ENCODE results near the gene ARFIP2. TPM values are rescaled to one million over a fixed set of nuclear protein-coding genes. Genes with fewer than 3 reads are reported as not detected.
"Not testable (repeated sequence)": the region's sequence is repeated elsewhere in the genome, so short reads cannot be mapped to it uniquely, and the experiment has no call there.

ARFIP2 gene
- total RNA-seq, 1 donor from 2014 or later = 54.0 TPM

GRCh38 chr11:6523253-6523652 is 42.1 kb upstream of the ARFIP2 start:
- Histone ChIP-seq H3K4me1 (no peaks in the 10 kb centered on the region), H3K27ac (no peak overlapping the region), H3K36me3 (peaks cover 0 to 5% of the 10 kb centered on the region in 2 donors), H3K27me3 (no peaks in the 10 kb centered on the region), H3K4me3 (no peak overlapping the region), H3K9me3 (no peaks in the 10 kb centered on the region)
- TF ChIP-seq POLR2A (IDR thresholded peaks at IDR 0.05) (no peak), POLR2AphosphoS5 (IDR thresholded peaks at IDR 0.05; ENCODE audit: insufficient read depth in 1 of 2, low read depth in 1 of 2) (no peak)
- TF ChIP-seq, protein P1, sequence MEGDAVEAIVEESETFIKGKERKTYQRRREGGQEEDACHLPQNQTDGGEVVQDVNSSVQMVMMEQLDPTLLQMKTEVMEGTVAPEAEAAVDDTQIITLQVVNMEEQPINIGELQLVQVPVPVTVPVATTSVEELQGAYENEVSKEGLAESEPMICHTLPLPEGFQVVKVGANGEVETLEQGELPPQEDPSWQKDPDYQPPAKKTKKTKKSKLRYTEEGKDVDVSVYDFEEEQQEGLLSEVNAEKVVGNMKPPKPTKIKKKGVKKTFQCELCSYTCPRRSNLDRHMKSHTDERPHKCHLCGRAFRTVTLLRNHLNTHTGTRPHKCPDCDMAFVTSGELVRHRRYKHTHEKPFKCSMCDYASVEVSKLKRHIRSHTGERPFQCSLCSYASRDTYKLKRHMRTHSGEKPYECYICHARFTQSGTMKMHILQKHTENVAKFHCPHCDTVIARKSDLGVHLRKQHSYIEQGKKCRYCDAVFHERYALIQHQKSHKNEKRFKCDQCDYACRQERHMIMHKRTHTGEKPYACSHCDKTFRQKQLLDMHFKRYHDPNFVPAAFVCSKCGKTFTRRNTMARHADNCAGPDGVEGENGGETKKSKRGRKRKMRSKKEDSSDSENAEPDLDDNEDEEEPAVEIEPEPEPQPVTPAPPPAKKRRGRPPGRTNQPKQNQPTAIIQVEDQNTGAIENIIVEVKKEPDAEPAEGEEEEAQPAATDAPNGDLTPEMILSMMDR (IDR thresholded peaks at IDR 0.05) = no peak
- intact Hi-C loops (cut with DNase I) = no loop called here
- no peak for DNase-seq (ENCODE audit: extremely low spot score in 2 of 2)

DNA sequence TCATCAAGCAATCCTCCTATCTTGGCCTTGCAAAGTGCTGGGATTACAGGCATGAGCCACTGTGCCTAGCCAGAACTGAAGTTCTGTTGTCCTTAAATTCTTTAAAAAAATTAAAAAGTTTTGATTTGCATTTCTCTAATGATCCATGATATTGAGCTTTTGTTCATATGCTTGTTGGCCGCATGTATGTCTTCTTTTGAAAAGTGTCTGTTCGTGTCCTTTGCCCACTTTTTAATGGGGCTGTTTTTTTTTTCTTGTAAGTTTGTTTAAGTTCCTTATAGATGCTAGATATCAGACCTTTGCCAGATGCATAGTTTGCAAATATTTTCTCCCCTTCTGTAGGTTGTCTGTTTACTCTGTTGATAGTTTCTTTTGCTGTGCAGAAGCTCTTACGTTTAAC is 40.8 kb upstream of the ARFIP2 start:
- H3K9me3 ChIP-seq; intact Hi-C loops (cut with DNase I); H3K27ac ChIP-seq: not testable (repeated sequence)

GRCh38 chr11:6520265-6520664 is 39.1 kb upstream of the ARFIP2 start:
- no peaks in the 10 kb centered on the region for H3K27me3 ChIP-seq
- H3K9me3 ChIP-seq = no peaks in the 10 kb centered on the region
- no peak overlapping the region for H3K4me3 ChIP-seq
- no peaks in the 10 kb centered on the region for H3K4me1 ChIP-seq
- DNase-seq (ENCODE audit: extremely low spot score in 2 of 2) = no peak
- TF ChIP-seq, protein P1 (IDR thresholded peaks at IDR 0.05) = no peak
- TF ChIP-seq POLR2AphosphoS5 (IDR thresholded peaks at IDR 0.05; ENCODE audit: insufficient read depth in 1 of 2, low read depth in 1 of 2) (no peak), POLR2A (IDR thresholded peaks at IDR 0.05) (no peak)
- peaks cover 0 to 5% of the 10 kb centered on the region in 2 donors for H3K36me3 ChIP-seq
- no peak overlapping the region for H3K27ac ChIP-seq
- intact Hi-C loops (cut with DNase I) = no loop called here

More for the DNA sequence above, 40.8 kb upstream of the ARFIP2 start:
- H3K4me3 ChIP-seq; DNase-seq (ENCODE audit: extremely low spot score in 2 of 2); H3K27me3 ChIP-seq; H3K36me3 ChIP-seq; H3K4me1 ChIP-seq: not testable (repeated sequence)

DNA sequence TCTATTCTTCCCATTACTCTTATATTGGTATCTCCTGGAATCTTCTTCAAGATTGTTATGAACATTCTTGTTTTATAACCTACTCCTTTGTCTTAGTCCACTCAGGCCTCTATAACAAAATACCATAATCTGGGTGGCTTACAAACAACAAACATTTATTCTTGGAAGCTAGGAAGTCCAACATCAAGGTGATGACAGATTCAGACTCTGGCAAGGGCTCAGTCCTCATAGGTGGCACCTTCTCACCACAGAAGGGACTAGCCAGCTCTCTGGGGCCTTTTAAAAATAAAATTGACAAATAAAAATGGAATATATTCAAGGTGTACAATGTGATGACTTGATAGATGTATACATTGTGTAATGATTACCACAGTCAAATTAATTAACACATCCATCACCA is 35.7 kb upstream of the ARFIP2 start:
- Histone ChIP-seq H3K27ac (no peak overlapping the region), H3K4me3 (no peak overlapping the region), H3K4me1 (no peaks in the 10 kb centered on the region), H3K27me3 (no peaks in the 10 kb centered on the region), H3K9me3 (no peaks in the 10 kb centered on the region), H3K36me3 (peaks cover 0 to 22% of the 10 kb centered on the region in 2 donors)
- intact Hi-C loops (cut with DNase I) = no loop called here
- DNase-seq (ENCODE audit: extremely low spot score in 2 of 2) = no peak
- TF ChIP-seq POLR2AphosphoS5 (IDR thresholded peaks at IDR 0.05; ENCODE audit: insufficient read depth in 1 of 2, low read depth in 1 of 2) = no peak
- TF ChIP-seq POLR2A (IDR thresholded peaks at IDR 0.05) = no peak
- TF ChIP-seq, protein P1 (IDR thresholded peaks at IDR 0.05) = no peak

DNA sequence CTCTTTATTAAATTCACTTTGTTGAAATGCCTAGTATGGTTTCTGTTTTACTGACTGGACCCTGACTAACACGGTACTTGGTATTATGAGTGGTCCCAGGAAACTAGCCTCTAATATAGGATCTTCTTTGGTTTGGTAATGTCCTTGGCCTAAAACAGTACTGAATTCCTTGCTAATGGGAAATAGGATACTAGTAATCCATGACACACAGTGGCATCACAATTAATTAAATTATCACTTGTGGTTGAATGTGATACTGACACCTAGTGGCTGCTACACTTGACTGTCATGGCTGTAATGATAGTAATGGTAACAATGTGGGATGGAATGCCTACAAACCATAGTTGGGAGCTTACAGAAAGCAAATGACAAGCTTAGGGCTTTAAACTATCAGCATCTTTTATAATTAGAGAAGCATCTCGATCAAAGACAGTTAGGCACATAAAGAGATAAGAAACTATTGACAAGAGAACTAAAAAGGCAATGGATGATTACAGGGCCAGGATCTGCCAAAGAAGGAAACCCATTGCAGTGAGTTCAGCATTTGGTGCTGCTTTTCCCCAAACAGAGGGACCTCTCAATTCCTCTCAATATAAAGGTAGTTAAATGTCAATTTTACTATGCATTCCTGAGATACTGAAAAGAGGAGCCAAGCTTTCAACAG is 24.6 kb upstream of the ARFIP2 start:
- TF ChIP-seq POLR2AphosphoS5 (IDR thresholded peaks at IDR 0.05; ENCODE audit: insufficient read depth in 1 of 2, low read depth in 1 of 2) = peak in 1 of 2 donors; percentile 23
- no peak for TF ChIP-seq POLR2A (IDR thresholded peaks at IDR 0.05)
- TF ChIP-seq, protein P1 (IDR thresholded peaks at IDR 0.05) = peak; percentile 16 to 51 (median 44)
- Histone ChIP-seq H3K27me3 (no peaks in the 10 kb centered on the region), H3K4me1 (no peaks in the 10 kb centered on the region), H3K4me3 (no peak overlapping the region), H3K9me3 (no peaks in the 10 kb centered on the region), H3K27ac (no peak overlapping the region), H3K36me3 (peaks cover 0 to 19% of the 10 kb centered on the region in 2 donors)
- DNase-seq (ENCODE audit: extremely low spot score in 2 of 2) = no peak
- intact Hi-C loops (cut with DNase I) = loop anchor here (10.0 kb wide), 1 partner anchor 71 kb away; no protein-coding TSS in a partner anchor
